Naive B cell (primary cell): Measurements from ENCODE around the gene CCN2. TPM values are rescaled to one million over a fixed set of nuclear protein-coding genes. Genes with fewer than 3 reads are reported as not detected.

Experiments used
- ATAC-seq, 2 donors: fragments of 150-1000 bp; cut with Tn5 transposase; 2 replicates each; pipeline ENCODE4 v1.10.0; 2021; ENCODE audit warnings: low read depth in 2 of 2, mild to moderate bottlenecking in 2 of 2, moderate library complexity in 2 of 2
- DNase-seq: peaks from one replicate; pipeline ENCODE4 v3.0.0; 2022
- H3K27ac Mint-ChIP-seq, 6 donors: one replicate each; pipeline ENCODE4 v1.8.0; 2020 to 2022; ENCODE audit warnings: mild to moderate bottlenecking in 6 of 6, mixed read lengths in 6 of 6, moderate library complexity in 5 of 6, inconsistent platforms in 2 of 6
- H3K27me3 Mint-ChIP-seq, 3 donors: one replicate each; pipeline ENCODE4 v1.8.0; 2021 to 2022; ENCODE audit warnings: mixed read lengths in 3 of 3, mild to moderate bottlenecking in 1 of 3
- H3K36me3 Mint-ChIP-seq, 2 donors: one replicate each; pipeline ENCODE4 v1.8.0; 2020 to 2022; ENCODE audit warnings: mixed read lengths in 2 of 2, inconsistent platforms in 1 of 2, mild to moderate bottlenecking in 1 of 2
- H3K4me1 Mint-ChIP-seq, 3 donors: one replicate each; pipeline ENCODE4 v1.8.0; 2020 to 2022; ENCODE audit warnings: mixed read lengths in 3 of 3, inconsistent platforms in 1 of 3, mild to moderate bottlenecking in 1 of 3, moderate library complexity in 1 of 3
- H3K4me3 Mint-ChIP-seq, 8 donors: one replicate each; pipeline ENCODE4 v1.8.0; 2020 to 2022; ENCODE audit warnings: mild to moderate bottlenecking in 8 of 8, mixed read lengths in 8 of 8, moderate library complexity in 8 of 8, inconsistent platforms in 2 of 8
- H3K9me3 Mint-ChIP-seq, 7 donors: one replicate each; pipeline ENCODE4 v1.8.0; 2020 to 2022; ENCODE audit warnings: mixed read lengths in 7 of 7, mild to moderate bottlenecking in 5 of 7, inconsistent platforms in 2 of 7, moderate library complexity in 1 of 7
- polyA plus RNA-seq, 6 donors: library from polyadenylated mRNA; unstranded; fragments of 300-500 nt; fragmentation: Illumina TruSeq; gene quantifications; one replicate each; pipeline ENCODE4 v1.2.3, GENCODE V29; 2021; ENCODE audit warnings: low read depth in 6 of 6

The CCN2 gene
- 1 to 10 TPM in 5 of 6 donors, not detected in 1; 1.3 to 7.9 (median 3.5) TPM for polyA plus RNA-seq

GRCh38 chr6:131950767-131951575, at the start of gene CCN2:
TSS of gene CCN2 (minus strand) at chr6:131951372. CDS start at chr6:131951172, 200 bp downstream.
- H3K4me1 Mint-ChIP-seq: peaks cover 21 to 33% (median 27%) of the 10 kb centered on the region in 3 donors
- peak within 1 kb of the TSS; percentile 89 to 96 (median 92) for H3K4me3 Mint-ChIP-seq
- peak; percentile 70 for ATAC-seq
- no peaks in the 10 kb centered on the region for H3K36me3 Mint-ChIP-seq
- peak within 1 kb of the TSS in 3 of 6 donors; percentile 21 to 92 (median 34) for H3K27ac Mint-ChIP-seq
- peak; percentile 29 for DNase-seq
- no peaks in the 10 kb centered on the region for H3K9me3 Mint-ChIP-seq
- H3K27me3 Mint-ChIP-seq: peaks cover 5 to 26% (median 25%) of the 10 kb centered on the region in 3 donors

GRCh38 chr6:132000296-132000695, 49.1 kb upstream of the CCN2 start:
- ATAC-seq (no peak), DNase-seq (no peak)
- peaks cover 4 to 22% (median 10%) of the 10 kb centered on the region in 7 donors for H3K9me3 Mint-ChIP-seq
- H3K27ac Mint-ChIP-seq: peak overlapping the region in 4 of 6 donors; percentile 13 to 88 (median 70)
- peaks cover 0 to 4% of the 10 kb centered on the region in 2 donors for H3K36me3 Mint-ChIP-seq
- H3K4me1 Mint-ChIP-seq: peaks cover 19 to 56% (median 41%) of the 10 kb centered on the region in 3 donors
- no peaks in the 10 kb centered on the region for H3K27me3 Mint-ChIP-seq
- peak overlapping the region in 3 of 8 donors; percentile 24 to 89 (median 34) for H3K4me3 Mint-ChIP-seq

- Mint-ChIP-seq H3K36me3 (peaks cover 0 to 4% of the 10 kb centered on the region in 2 donors), H3K9me3 (peaks cover 4 to 22% (median 10%) of the 10 kb centered on the region in 7 donors), H3K27me3 (no peaks in the 10 kb centered on the region), H3K27ac (peak overlapping the region in 5 of 6 donors; percentile 68 to 96 (median 88)), H3K4me1 (peaks cover 16 to 56% (median 38%) of the 10 kb centered on the region in 3 donors), H3K4me3 (peak overlapping the region in 6 of 8 donors; percentile 24 to 89 (median 80))
- DNase-seq: no peak
- peak; percentile 63 to 76 for ATAC-seq
Measured at GRCh38 chr6:131999545-132000146, 48.5 kb upstream of the CCN2 start.

- Mint-ChIP-seq H3K4me1 (peaks cover 16 to 51% (median 41%) of the 10 kb centered on the region in 3 donors), H3K9me3 (peaks cover 3 to 16% (median 4%) of the 10 kb centered on the region in 7 donors), H3K27ac (peak overlapping the region in 5 of 6 donors; percentile 14 to 71 (median 66)), H3K27me3 (no peaks in the 10 kb centered on the region), H3K4me3 (peak overlapping the region in 4 of 8 donors; percentile 33 to 89 (median 71)), H3K36me3 (peaks cover 0 to 4% of the 10 kb centered on the region in 2 donors)
- peak in 1 of 2 donors; percentile 21 for ATAC-seq
- no peak for DNase-seq
Measured at GRCh38 chr6:131998255-131998982, 47.2 kb upstream of the CCN2 start.

GRCh38 chr6:131997429-131998153, 46.4 kb upstream of the CCN2 start:
- H3K4me3 Mint-ChIP-seq: no peak overlapping the region
- H3K36me3 Mint-ChIP-seq: peaks cover 0 to 3% of the 10 kb centered on the region in 2 donors
- H3K27me3 Mint-ChIP-seq: no peaks in the 10 kb centered on the region
- DNase-seq (no peak), ATAC-seq (no peak)
- peak overlapping the region in 2 of 6 donors; percentile 6 to 66 for H3K27ac Mint-ChIP-seq
- peaks cover 2 to 14% (median 5%) of the 10 kb centered on the region in 7 donors for H3K9me3 Mint-ChIP-seq
- peaks cover 16 to 51% (median 41%) of the 10 kb centered on the region in 3 donors for H3K4me1 Mint-ChIP-seq

- Mint-ChIP-seq H3K9me3 (peaks cover 0 to 8% (median 4%) of the 10 kb centered on the region in 7 donors), H3K27ac (no peak overlapping the region), H3K4me1 (peaks cover 16 to 48% (median 41%) of the 10 kb centered on the region in 3 donors), H3K27me3 (no peaks in the 10 kb centered on the region), H3K36me3 (no peaks in the 10 kb centered on the region), H3K4me3 (no peak overlapping the region)
- no peak for DNase-seq
- no peak for ATAC-seq
Measured at GRCh38 chr6:131995917-131996316, 44.7 kb upstream of the CCN2 start.

- no peaks in the 10 kb centered on the region for H3K27me3 Mint-ChIP-seq
- H3K4me1 Mint-ChIP-seq: peaks cover 4 to 18% (median 13%) of the 10 kb centered on the region in 3 donors
- DNase-seq (no peak), ATAC-seq (no peak)
- no peaks in the 10 kb centered on the region for H3K36me3 Mint-ChIP-seq
- peaks cover 0 to 15% (median 8%) of the 10 kb centered on the region in 7 donors for H3K9me3 Mint-ChIP-seq
- H3K4me3 Mint-ChIP-seq: no peak overlapping the region
- no peak overlapping the region for H3K27ac Mint-ChIP-seq
Measured at GRCh38 chr6:131992557-131992956, 41.4 kb upstream of the CCN2 start.

GRCh38 chr6:131989036-131989435, 37.9 kb upstream of the CCN2 start:
- DNase-seq (no peak), ATAC-seq (no peak)
- Mint-ChIP-seq H3K4me3 (no peak overlapping the region), H3K36me3 (no peaks in the 10 kb centered on the region), H3K9me3 (peaks cover 0 to 15% (median 8%) of the 10 kb centered on the region in 7 donors), H3K27me3 (no peaks in the 10 kb centered on the region), H3K27ac (no peak overlapping the region), H3K4me1 (peaks cover 0 to under 1% (median 0%) of the 10 kb centered on the region in 3 donors)

GRCh38 chr6:131982740-131983259, 31.6 kb upstream of the CCN2 start:
- peaks cover 0 to 15% (median 4%) of the 10 kb centered on the region in 3 donors for H3K4me1 Mint-ChIP-seq
- no peaks in the 10 kb centered on the region for H3K36me3 Mint-ChIP-seq
- H3K27ac Mint-ChIP-seq: no peak overlapping the region
- no peak overlapping the region for H3K4me3 Mint-ChIP-seq
- H3K9me3 Mint-ChIP-seq: peaks cover 0 to 4% (median 0%) of the 10 kb centered on the region in 7 donors
- H3K27me3 Mint-ChIP-seq: no peaks in the 10 kb centered on the region
- DNase-seq (no peak), ATAC-seq (no peak)

GRCh38 chr6:131981624-131981978, 30.4 kb upstream of the CCN2 start:
- no peak overlapping the region for H3K4me3 Mint-ChIP-seq
- DNase-seq: no peak
- H3K4me1 Mint-ChIP-seq: peaks cover 0 to 15% (median 4%) of the 10 kb centered on the region in 3 donors

GRCh38 chr6:131980791-131981623, 29.8 kb upstream of the CCN2 start:
- H3K4me1 Mint-ChIP-seq: peaks cover 0 to 15% (median 4%) of the 10 kb centered on the region in 3 donors
- H3K4me3 Mint-ChIP-seq: no peak overlapping the region
- ATAC-seq (no peak), DNase-seq (no peak)
- H3K9me3 Mint-ChIP-seq: no peaks in the 10 kb centered on the region
- no peaks in the 10 kb centered on the region for H3K27me3 Mint-ChIP-seq
- H3K36me3 Mint-ChIP-seq: no peaks in the 10 kb centered on the region
- peak overlapping the region in 1 of 6 donors; percentile 22 for H3K27ac Mint-ChIP-seq

More at GRCh38 chr6:131981624-131981978, 30.4 kb upstream of the CCN2 start:
- Mint-ChIP-seq H3K27ac (peak overlapping the region in 1 of 6 donors; percentile 16), H3K27me3 (no peaks in the 10 kb centered on the region), H3K36me3 (no peaks in the 10 kb centered on the region), H3K9me3 (no peaks in the 10 kb centered on the region)
- no peak for ATAC-seq
